Measurements from ENCODE around the gene PUS3.
"Not testable (repeated sequence)": the region's sequence is repeated elsewhere in the genome, so short reads cannot be mapped to it uniquely, and the experiment has no call there.

Gene PUS3

DNA sequence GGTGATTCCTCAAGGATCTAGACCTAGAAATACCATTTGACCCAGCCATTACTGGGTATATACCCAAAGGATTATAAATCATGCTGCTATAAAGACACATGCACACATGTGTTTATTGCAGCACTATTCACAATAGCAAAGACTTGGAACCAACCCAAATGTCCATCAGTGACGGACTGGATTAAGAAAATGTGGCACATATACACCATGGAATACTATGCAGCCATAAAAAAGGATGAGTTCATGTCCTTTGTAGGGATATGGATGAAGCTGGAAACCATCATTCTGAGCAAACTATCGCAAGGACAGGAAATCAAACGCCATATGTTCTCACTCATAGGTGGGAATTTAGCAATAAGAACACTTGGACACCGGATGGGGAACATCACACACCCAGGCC, 37.7 kb downstream of the PUS3 start:
- DNase-seq (ENCODE audit: low spot score), result not testable (repeated sequence)

GRCh38 chr11:125862786-125863185, 40.2 kb downstream of the PUS3 start:
- not testable (repeated sequence) for DNase-seq (ENCODE audit: low spot score)

GRCh38 chr11:125857670-125858069, 45.3 kb downstream of the PUS3 start:
- not testable (repeated sequence) for DNase-seq (ENCODE audit: low spot score)

DNA sequence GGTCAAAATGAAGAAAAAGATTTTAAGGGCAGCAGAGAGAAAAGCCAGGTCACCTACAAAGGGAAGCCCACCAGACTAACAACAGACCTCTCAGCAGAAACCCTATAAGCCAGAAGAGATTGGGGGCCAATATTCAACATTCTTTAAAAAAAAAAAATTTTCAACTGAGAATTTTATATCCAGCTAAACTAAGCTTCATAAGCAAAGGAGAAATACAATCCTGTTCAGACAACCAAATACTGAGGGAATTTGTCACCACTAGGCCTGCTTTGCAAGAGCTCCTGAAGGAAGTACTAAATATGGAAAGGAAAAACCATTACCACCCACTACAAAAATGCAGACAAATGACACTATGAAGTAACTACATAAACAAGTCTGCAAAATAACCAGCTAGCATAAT, 56.8 kb downstream of the PUS3 start:
- DNase-seq (ENCODE audit: low spot score), result no peak
